WERI-Rb-1 (cell line): Measurements from ENCODE around the gene SLFN11.

Experiments
- DNase-seq: peaks from one replicate; pipeline ENCODE4 v3.0.0-alpha.2; 2020
- H3K27ac ChIP-seq: fragments of 250-450 bp; sonication (Bioruptor Pico); 2 replicates; pipeline ENCODE4 v1.5.1; 2020; ENCODE audit warnings: mild to moderate bottlenecking, moderate library complexity
- H3K27me3 ChIP-seq: fragments of 250-450 bp; sonication (Bioruptor Pico); 2 replicates; pipeline ENCODE4 v1.5.1; 2021; ENCODE audit warnings: mild to moderate bottlenecking, low read depth, moderate library complexity; ENCODE audit not compliant: insufficient read depth, severe bottlenecking
- H3K36me3 ChIP-seq: fragments of 250-450 bp; sonication (Bioruptor Pico); 2 replicates; pipeline ENCODE4 v1.5.1; 2020; ENCODE audit warnings: mild to moderate bottlenecking, moderate library complexity
- H3K4me3 ChIP-seq: 2 replicates; pipeline ENCODE4 v1.5.1; 2011; ENCODE audit warnings: low read depth, mild to moderate bottlenecking, control low read depth, low read length
- H3K9me3 ChIP-seq: fragments of 250-450 bp; sonication (Bioruptor Pico); 2 replicates; pipeline ENCODE4 v1.5.1; 2021; ENCODE audit warnings: mild to moderate bottlenecking, moderate library complexity; ENCODE audit not compliant: severe bottlenecking
- TF ChIP-seq, protein P1 (sequence below): IDR thresholded peaks from 2 replicates; pipeline ENCODE4 v1.5.1; 2011; ENCODE audit warnings: low read depth, mild to moderate bottlenecking, control low read depth, inconsistent platforms, low read length

SLFN11 gene

DNA sequence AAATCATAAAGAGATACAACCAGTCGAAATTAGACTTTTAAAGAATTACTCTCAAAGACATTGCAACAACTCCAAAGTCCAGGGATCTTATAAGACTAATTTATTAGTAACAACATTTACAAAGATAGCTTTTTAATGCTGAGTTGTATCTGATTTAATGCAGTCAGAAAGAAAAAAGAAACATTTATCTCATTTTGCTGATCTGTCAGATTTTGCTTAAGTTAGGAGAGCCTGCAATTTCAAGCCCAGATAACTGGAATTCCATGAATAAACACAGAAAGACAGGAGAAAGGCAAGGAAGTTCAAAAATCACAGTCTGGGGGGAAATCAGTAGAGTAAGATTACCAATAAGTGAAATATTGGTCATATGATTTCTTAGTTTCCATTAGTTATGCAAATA is 22.9 kb downstream of the SLFN11 start:
- no peak for DNase-seq
- Histone ChIP-seq H3K27me3 (peaks cover 70% of the 10 kb centered on the region), H3K36me3 (no peaks in the 10 kb centered on the region), H3K27ac (no peak overlapping the region), H3K9me3 (no peaks in the 10 kb centered on the region), H3K4me3 (no peak overlapping the region)
- TF ChIP-seq, protein P1, sequence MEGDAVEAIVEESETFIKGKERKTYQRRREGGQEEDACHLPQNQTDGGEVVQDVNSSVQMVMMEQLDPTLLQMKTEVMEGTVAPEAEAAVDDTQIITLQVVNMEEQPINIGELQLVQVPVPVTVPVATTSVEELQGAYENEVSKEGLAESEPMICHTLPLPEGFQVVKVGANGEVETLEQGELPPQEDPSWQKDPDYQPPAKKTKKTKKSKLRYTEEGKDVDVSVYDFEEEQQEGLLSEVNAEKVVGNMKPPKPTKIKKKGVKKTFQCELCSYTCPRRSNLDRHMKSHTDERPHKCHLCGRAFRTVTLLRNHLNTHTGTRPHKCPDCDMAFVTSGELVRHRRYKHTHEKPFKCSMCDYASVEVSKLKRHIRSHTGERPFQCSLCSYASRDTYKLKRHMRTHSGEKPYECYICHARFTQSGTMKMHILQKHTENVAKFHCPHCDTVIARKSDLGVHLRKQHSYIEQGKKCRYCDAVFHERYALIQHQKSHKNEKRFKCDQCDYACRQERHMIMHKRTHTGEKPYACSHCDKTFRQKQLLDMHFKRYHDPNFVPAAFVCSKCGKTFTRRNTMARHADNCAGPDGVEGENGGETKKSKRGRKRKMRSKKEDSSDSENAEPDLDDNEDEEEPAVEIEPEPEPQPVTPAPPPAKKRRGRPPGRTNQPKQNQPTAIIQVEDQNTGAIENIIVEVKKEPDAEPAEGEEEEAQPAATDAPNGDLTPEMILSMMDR = no peak

DNA sequence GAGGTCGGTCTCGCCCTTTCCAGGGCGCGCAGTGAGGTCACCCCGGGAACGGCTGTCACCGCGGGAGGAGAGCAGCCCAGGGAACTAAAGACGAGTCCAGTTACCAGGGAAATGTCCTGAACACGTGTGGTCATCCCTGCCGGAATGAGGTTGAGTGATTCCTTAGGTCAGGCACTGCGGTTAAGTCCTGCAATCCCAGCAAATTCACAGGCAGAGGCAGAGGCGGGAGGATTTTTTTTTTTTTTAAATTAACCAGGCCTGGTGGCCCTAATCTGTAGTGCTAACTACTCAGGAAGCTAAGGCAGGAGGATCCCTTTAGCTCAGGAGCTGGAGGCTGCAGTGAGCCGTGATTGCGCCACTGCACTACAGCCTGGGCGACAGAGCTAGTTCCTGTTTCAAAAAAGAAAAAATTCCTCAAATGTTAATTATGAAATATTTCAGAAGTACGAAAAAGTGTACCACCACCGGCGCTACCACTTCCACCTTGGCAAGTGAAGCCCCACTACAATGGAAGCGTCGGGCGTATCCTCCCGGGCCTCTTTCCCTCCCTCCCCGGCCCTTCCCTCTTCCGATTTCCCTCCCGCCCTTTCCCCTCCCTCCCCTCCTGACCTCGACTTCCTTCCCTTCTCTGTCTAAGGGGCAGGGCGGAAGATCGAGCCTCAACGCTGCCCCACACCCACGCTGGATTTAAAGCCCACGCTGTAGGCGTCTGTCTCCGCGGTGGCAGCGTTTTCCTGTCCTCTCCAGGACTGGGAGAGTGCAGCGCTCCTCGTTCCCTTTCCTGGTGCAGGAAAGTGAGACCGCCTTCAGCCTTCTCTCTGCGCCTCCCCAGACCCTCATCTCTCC is 27.3 kb downstream of the SLFN11 start:
- H3K27me3 ChIP-seq = peaks cover 76% of the 10 kb centered on the region
- no peak overlapping the region for H3K4me3 ChIP-seq
- no peak overlapping the region for H3K27ac ChIP-seq
- no peaks in the 10 kb centered on the region for H3K9me3 ChIP-seq
- TF ChIP-seq, protein P1 = no peak
- DNase-seq = no peak
- no peaks in the 10 kb centered on the region for H3K36me3 ChIP-seq

DNA sequence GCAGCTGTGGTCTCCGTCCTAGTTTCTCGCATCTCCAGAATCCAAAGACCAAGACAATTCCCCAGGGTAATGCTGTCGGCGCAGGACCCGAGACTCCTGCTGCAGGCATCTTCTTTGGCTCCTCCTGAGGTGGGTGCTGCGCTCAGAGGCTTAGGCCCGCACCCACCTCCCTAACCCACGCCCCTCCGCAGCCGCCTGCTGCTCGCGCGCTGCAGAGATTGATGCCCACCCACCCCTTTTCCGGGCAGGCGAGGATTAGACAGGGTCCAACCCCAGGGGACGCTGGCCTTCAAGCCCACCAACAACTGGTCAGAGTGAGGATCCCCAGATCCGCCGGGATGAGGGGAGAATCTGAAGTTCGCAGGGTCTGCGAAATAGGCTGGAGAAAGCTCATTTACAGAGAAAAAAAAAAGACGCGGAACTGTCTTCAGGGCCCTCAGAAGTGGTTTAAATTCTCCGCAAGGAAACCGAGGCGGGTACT is 27.9 kb downstream of the SLFN11 start:
- H3K9me3 ChIP-seq = no peaks in the 10 kb centered on the region
- no peaks in the 10 kb centered on the region for H3K36me3 ChIP-seq
- no peak overlapping the region for H3K27ac ChIP-seq
- TF ChIP-seq, protein P1 = no peak
- H3K27me3 ChIP-seq = peaks cover 72% of the 10 kb centered on the region
- DNase-seq = no peak
- no peak overlapping the region for H3K4me3 ChIP-seq

DNA sequence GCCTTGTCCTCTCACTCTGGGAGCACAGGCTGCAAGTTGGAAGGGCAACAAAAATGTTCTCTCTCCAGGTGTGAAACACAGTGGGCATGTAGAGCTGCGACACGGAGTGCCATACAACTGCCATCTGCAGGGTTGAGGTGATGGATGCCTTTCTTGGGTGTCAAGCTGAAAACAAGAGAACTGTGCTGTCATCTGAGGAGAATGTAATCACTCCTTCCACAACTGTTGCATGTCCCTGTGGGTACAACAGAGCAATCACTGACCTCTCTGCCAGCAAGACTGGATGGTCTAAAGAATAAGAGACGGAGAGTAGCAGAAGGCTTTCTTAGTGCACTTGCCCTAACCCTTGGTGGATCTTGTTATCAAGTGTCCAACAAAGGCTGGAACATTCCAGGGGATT is 29.2 kb downstream of the SLFN11 start:
- Histone ChIP-seq H3K27me3 (peaks cover 68% of the 10 kb centered on the region), H3K9me3 (no peaks in the 10 kb centered on the region)

DNA sequence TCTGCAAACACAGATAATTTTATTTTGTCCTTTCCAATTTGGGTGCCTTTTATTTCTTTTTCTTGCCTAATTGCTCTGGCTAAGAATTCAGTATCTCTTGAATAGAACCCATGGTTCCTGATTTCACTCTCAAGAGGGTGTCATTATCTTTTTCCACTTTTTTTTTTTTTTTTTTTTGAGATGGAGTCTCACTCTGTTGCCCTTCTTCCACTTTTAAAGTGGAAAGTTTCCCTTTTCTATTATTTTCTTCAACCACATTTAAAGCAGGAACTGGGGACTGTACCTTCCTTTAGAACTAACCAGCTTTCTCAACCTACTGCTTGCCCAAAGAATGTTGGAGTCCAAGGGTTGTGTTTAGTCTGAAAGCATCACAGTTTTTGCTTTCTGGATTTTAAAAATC is 31.1 kb downstream of the SLFN11 start:
- peaks cover 58% of the 10 kb centered on the region for H3K27me3 ChIP-seq
- H3K27ac ChIP-seq = no peak overlapping the region
- TF ChIP-seq, protein P1 = no peak
- no peaks in the 10 kb centered on the region for H3K9me3 ChIP-seq
- H3K4me3 ChIP-seq = no peak overlapping the region
- H3K36me3 ChIP-seq = no peaks in the 10 kb centered on the region
- no peak for DNase-seq

More for the DNA sequence above, 29.2 kb downstream of the SLFN11 start:
- TF ChIP-seq, protein P1 = no peak
- Histone ChIP-seq H3K36me3 (no peaks in the 10 kb centered on the region), H3K27ac (no peak overlapping the region), H3K4me3 (no peak overlapping the region)
- no peak for DNase-seq
